HCT116 (cell line): ENCODE data around the gene C1S. TPM values are rescaled to one million over a fixed set of nuclear protein-coding genes. Genes with fewer than 3 reads are reported as not detected.

Experiments
- ATAC-seq: fragments of 200-7000 bp; cut with Tn5 transposase; 2 replicates; pipeline ENCODE4 v1.9.1; 2020; ENCODE audit warnings: mild to moderate bottlenecking, moderate library complexity
- BruUV-seq: library from RNA; stranded (reverse); fragments of 400-500 nt; replicated peaks from 2 replicates; lab custom pipeline; 2021; lab: Mats Ljungman, UMichigan
- CTCF ChIA-PET: fragments of 300-600 bp; sonication (Branson Sonifier 250); formaldehyde crosslinking; loops from one replicate; lab custom pipeline; 2021; ENCODE audit warnings: antibody characterized with exemption; lab: Charles Lee
- POLR2A ChIA-PET: fragments of 300-600, 350-600 bp; sonication (Branson Sonifier 250); formaldehyde crosslinking; loops from one replicate; lab custom pipeline; 2021; ENCODE audit warnings: antibody characterized with exemption; lab: Charles Lee
- RAD21 ChIA-PET, 2 experiments: fragments of 300-600 bp; sonication (Branson Sonifier 250); formaldehyde crosslinking; loops; one replicate each; lab custom pipeline; 2023; ENCODE audit warnings: low total read pairs in 2 of 2; ENCODE audit not compliant: uncharacterized antibody in 2 of 2, unreplicated experiment in 2 of 2, low non-redundant PET in 1 of 2; lab: Charles Lee
- DNase-seq: peaks from one replicate; pipeline ENCODE4 v3.0.0-alpha.2; 2010; ENCODE audit warnings: low read depth, low spot score
- H2AFZ ChIP-seq: fragments of 200-600 bp; shearing (Covaris generic), sonication (generic); 2 replicates; pipeline ENCODE4 v1.6.1; 2017; ENCODE audit warnings: low read depth, mixed run types, mixed read lengths, antibody characterized with exemption, low read length; ENCODE audit not compliant: poor library complexity, severe bottlenecking
- H3K27ac ChIP-seq: 2 replicates; pipeline ENCODE4 v1.5.1; 2012; ENCODE audit warnings: low read depth, low read length
- H3K27me3 ChIP-seq: fragments of 200-600 bp; sonication (generic); 2 replicates; pipeline ENCODE4 v1.6.1; 2016; ENCODE audit warnings: mixed run types, low read length, mixed read lengths; ENCODE audit not compliant: insufficient read depth
- H3K36me3 ChIP-seq, 2 experiments: fragments of 200-500 bp in 1 of 2; fragments of 200-600 bp in 1 of 2; sonication (Bioruptor generic) in 1 of 2; sonication (generic) in 1 of 2; 2 replicates each; pipeline versions ENCODE4 v1.5.1 to v1.6.1; 2014 to 2016; ENCODE audit warnings: low read length in 2 of 2, inconsistent platforms in 1 of 2, mixed read lengths in 1 of 2, mixed run types in 1 of 2; ENCODE audit not compliant: insufficient read depth in 2 of 2, control insufficient read depth in 1 of 2
- H3K4me1 ChIP-seq, 2 experiments: fragments of 200-600 bp in 1 of 2; sonication (generic) in 1 of 2; 2 replicates each; pipeline versions ENCODE4 v1.5.1 to v1.6.1; 2012 to 2017; ENCODE audit warnings: low read length in 2 of 2, inconsistent platforms in 1 of 2, mild to moderate bottlenecking in 1 of 2, mixed read lengths in 1 of 2, mixed run types in 1 of 2, moderate library complexity in 1 of 2; ENCODE audit not compliant: insufficient read depth in 2 of 2, control insufficient read depth in 1 of 2
- H3K4me2 ChIP-seq: fragments of 200-600 bp; sonication (generic); 2 replicates; pipeline ENCODE4 v1.6.1; 2017; ENCODE audit warnings: mixed run types, low read length, mixed read lengths
- H3K4me3 ChIP-seq, 2 experiments: fragments of 200-600 bp in 1 of 2; sonication (generic) in 1 of 2; replicated peaks in 1 of 2; 2 replicates each; pipeline ENCODE4 v1.5.1; 2011 to 2016; ENCODE audit warnings: low read length in 2 of 2, control low read depth in 1 of 2, low read depth in 1 of 2, mild to moderate bottlenecking in 1 of 2, mixed read lengths in 1 of 2, mixed run types in 1 of 2
- H3K79me2 ChIP-seq: fragments of 200-600 bp; sonication (generic); 2 replicates; pipeline ENCODE4 v1.6.1; 2017; ENCODE audit warnings: mild to moderate bottlenecking, mixed run types, low read length, moderate library complexity, mixed read lengths; ENCODE audit not compliant: insufficient read depth
- H3K9ac ChIP-seq: fragments of 200-600 bp; sonication (generic); 2 replicates; pipeline ENCODE4 v1.6.1; 2016; ENCODE audit warnings: low read length, mixed read lengths
- H3K9me2 ChIP-seq: fragments of 200-600 bp; sonication (generic), shearing (Covaris generic); 2 replicates; pipeline ENCODE4 v1.6.1; 2017; ENCODE audit warnings: mixed run types, mild to moderate bottlenecking, moderate library complexity; ENCODE audit not compliant: insufficient read depth
- H3K9me3 ChIP-seq, 2 experiments: fragments of 200-500 bp in 1 of 2; fragments of 200-600 bp in 1 of 2; sonication (Bioruptor generic) in 1 of 2; sonication (generic) in 1 of 2; 2 replicates each; pipeline ENCODE4 v1.6.1; 2014 to 2017; ENCODE audit warnings: low read length in 2 of 2, mixed read lengths in 2 of 2, inconsistent platforms in 1 of 2, low read depth in 1 of 2, mild to moderate bottlenecking in 1 of 2, mixed run types in 1 of 2, moderate library complexity in 1 of 2; ENCODE audit not compliant: control insufficient read depth in 1 of 2, insufficient read depth in 1 of 2
- H4K20me1 ChIP-seq: fragments of 200-600 bp; sonication (generic), shearing (Covaris generic); 2 replicates; pipeline ENCODE4 v1.6.1; 2017; ENCODE audit warnings: mixed run types, mild to moderate bottlenecking, moderate library complexity; ENCODE audit not compliant: insufficient read depth
- EGR1 ChIP-seq: IDR thresholded peaks from 2 replicates; pipeline ENCODE4 v1.6.1; 2012; ENCODE audit warnings: low read depth
- ELF1 ChIP-seq: IDR thresholded peaks from 2 replicates; pipeline ENCODE4 v1.6.1; 2012; ENCODE audit warnings: low read depth, borderline replicate concordance
- POLR2A ChIP-seq: IDR thresholded peaks from 2 replicates; pipeline ENCODE4 v1.7.0; 2011; ENCODE audit warnings: borderline replicate concordance; ENCODE audit not compliant: insufficient read depth, insufficient read length; ENCODE audit errors: extremely low read depth
- POLR2AphosphoS5 ChIP-seq: IDR thresholded peaks from 2 replicates; pipeline ENCODE4 v1.6.1; 2011; ENCODE audit warnings: mild to moderate bottlenecking, low read depth, low read length, moderate library complexity
- SIN3A ChIP-seq: IDR thresholded peaks from 2 replicates; pipeline ENCODE4 v1.6.1; 2012; ENCODE audit warnings: low read depth
- SP1 ChIP-seq: IDR thresholded peaks from 2 replicates; pipeline ENCODE4 v1.6.1; 2012; ENCODE audit warnings: low read depth
- SRF ChIP-seq: IDR thresholded peaks from 2 replicates; pipeline ENCODE4 v1.6.1; 2012; ENCODE audit warnings: low read depth
- TCF7L2 ChIP-seq: IDR thresholded peaks from 2 replicates; pipeline ENCODE4 v1.7.0; 2011; ENCODE audit warnings: borderline replicate concordance, inconsistent platforms; ENCODE audit not compliant: insufficient read depth, insufficient read length; ENCODE audit errors: extremely low read depth
- YY1 ChIP-seq: IDR thresholded peaks from 2 replicates; pipeline ENCODE4 v1.6.1; 2011; ENCODE audit warnings: low read length, low read depth, moderate library complexity, mild to moderate bottlenecking; ENCODE audit not compliant: insufficient replicate concordance; ENCODE audit errors: extremely low read depth
- ZNF274 ChIP-seq: fragments of 200-500 bp; sonication (Bioruptor generic); IDR thresholded peaks from 2 replicates; pipeline ENCODE4 v1.6.1; 2014; ENCODE audit warnings: mild to moderate bottlenecking, low read depth, low read length, inconsistent platforms
- intact Hi-C: fragments of 100-400 bp; cut with micrococcal nuclease; formaldehyde crosslinking; loops from 2 replicates; pipeline ENCODE4 v1.10.0; 2022
- total RNA-seq: library from RNA; stranded (reverse); gene quantifications from one replicate; pipeline ENCODE4 v1.2.1, GENCODE V29; 2021; ENCODE audit not compliant: unreplicated experiment
- TF ChIP-seq, protein P1 (sequence below): IDR thresholded peaks from 2 replicates; pipeline ENCODE4 v1.6.1; 2012
- TF ChIP-seq, protein P2 (sequence below): IDR thresholded peaks from 2 replicates; pipeline ENCODE4 v1.6.1; 2012; ENCODE audit warnings: low read depth

The C1S gene
- total RNA-seq, 1 experiment from 2014 or later = 2.4 TPM

DNA sequence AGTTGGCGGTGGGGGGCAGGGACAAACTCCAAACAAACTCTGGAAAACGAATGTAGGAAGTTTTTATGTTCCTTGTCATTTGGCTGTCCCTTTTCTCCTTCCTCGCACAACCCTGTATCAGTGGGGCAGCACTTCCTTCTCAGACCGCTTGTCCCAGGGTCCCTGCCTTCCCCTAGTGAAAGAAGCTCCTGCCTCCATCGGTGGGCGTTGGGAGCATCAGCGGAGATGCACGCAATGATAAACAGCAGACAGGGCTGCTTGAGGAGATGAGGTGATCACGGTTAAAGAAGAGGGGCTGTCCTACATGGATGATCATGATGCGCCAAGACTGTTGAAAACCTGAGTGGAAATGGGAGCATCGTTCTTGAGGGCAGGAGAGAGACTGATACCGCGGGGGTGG is 620 bp downstream of the C1S start:
- Histone ChIP-seq H3K4me1 (peaks cover 0 to 4% of the 10 kb centered on the region in 2 experiments; a peak in 1 of 4 replicates), H3K4me2 (no peak overlapping the region), H4K20me1 (no peaks in the 10 kb centered on the region), H2AFZ (no peak overlapping the region), H3K9ac (no peak overlapping the region), H3K27me3 (no peaks in the 10 kb centered on the region), H3K9me2 (no peaks in the 10 kb centered on the region), H3K79me2 (no peaks in the 10 kb centered on the region), H3K27ac (no peak overlapping the region), H3K36me3 (no peaks in the 10 kb centered on the region), H3K4me3 (no peak overlapping the region), H3K9me3 (no peaks in the 10 kb centered on the region)
- TF ChIP-seq ELF1 (no peak), SRF (no peak), TCF7L2 (no peak), YY1 (no peak), SP1 (no peak), POLR2A (no peak), EGR1 (no peak), SIN3A (no peak), ZNF274 (no peak), POLR2AphosphoS5 (no peak)
- TF ChIP-seq, protein P1, sequence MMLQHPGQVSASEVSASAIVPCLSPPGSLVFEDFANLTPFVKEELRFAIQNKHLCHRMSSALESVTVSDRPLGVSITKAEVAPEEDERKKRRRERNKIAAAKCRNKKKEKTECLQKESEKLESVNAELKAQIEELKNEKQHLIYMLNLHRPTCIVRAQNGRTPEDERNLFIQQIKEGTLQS = no peak
- TF ChIP-seq, protein P2, sequence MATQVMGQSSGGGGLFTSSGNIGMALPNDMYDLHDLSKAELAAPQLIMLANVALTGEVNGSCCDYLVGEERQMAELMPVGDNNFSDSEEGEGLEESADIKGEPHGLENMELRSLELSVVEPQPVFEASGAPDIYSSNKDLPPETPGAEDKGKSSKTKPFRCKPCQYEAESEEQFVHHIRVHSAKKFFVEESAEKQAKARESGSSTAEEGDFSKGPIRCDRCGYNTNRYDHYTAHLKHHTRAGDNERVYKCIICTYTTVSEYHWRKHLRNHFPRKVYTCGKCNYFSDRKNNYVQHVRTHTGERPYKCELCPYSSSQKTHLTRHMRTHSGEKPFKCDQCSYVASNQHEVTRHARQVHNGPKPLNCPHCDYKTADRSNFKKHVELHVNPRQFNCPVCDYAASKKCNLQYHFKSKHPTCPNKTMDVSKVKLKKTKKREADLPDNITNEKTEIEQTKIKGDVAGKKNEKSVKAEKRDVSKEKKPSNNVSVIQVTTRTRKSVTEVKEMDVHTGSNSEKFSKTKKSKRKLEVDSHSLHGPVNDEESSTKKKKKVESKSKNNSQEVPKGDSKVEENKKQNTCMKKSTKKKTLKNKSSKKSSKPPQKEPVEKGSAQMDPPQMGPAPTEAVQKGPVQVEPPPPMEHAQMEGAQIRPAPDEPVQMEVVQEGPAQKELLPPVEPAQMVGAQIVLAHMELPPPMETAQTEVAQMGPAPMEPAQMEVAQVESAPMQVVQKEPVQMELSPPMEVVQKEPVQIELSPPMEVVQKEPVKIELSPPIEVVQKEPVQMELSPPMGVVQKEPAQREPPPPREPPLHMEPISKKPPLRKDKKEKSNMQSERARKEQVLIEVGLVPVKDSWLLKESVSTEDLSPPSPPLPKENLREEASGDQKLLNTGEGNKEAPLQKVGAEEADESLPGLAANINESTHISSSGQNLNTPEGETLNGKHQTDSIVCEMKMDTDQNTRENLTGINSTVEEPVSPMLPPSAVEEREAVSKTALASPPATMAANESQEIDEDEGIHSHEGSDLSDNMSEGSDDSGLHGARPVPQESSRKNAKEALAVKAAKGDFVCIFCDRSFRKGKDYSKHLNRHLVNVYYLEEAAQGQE = no peak
- no peak for ATAC-seq
- no TSS peak for BruUV-seq
- DNase-seq = no peak
- RAD21 ChIA-PET = no interaction called here
- intact Hi-C loops = no loop called here
- POLR2A ChIA-PET = no interaction called here
- CTCF ChIA-PET = interaction anchor here (0.8 kb wide), 1 partner anchor 189 kb away, joined by 4 read pairs; no protein-coding TSS in a partner anchor
